ENCODE data around the gene ABCD1. TPM values are rescaled to one million over a fixed set of nuclear protein-coding genes. Genes with fewer than 3 reads are reported as not detected.
"Not testable (repeated sequence)": the region's sequence is repeated elsewhere in the genome, so short reads cannot be mapped to it uniquely, and the experiment has no call there.

ABCD1 gene
- total RNA-seq, 2 donors from 2014 or later, result 5.6 to 6.7 TPM

- peaks cover 7 to 11% of the 10 kb centered on the region in 2 donors for H3K36me3 Mint-ChIP-seq
- no peaks in the 10 kb centered on the region for H3K9me3 Mint-ChIP-seq
- DNase-seq (ENCODE audit: low spot score in 2 of 2) (no peak), ATAC-seq (no peak)
- no peak overlapping the region for H3K27ac Mint-ChIP-seq
Observed at GRCh38 chrX:153725832-153726285, 1.2 kb downstream of the ABCD1 start.

- Mint-ChIP-seq H3K9me3 (peaks cover 0 to 2% of the 10 kb centered on the region in 2 donors), H3K36me3 (peaks cover 9 to 11% of the 10 kb centered on the region in 2 donors), H3K27ac (peak overlapping the region in 1 of 2 donors; percentile 18)
- DNase-seq (ENCODE audit: low spot score in 2 of 2) (peak in 1 of 2 donors; percentile 6), ATAC-seq (no peak)
Observed at GRCh38 chrX:153726286-153727122, 1.8 kb downstream of the ABCD1 start.

GRCh38 chrX:153727123-153727931, 2.7 kb downstream of the ABCD1 start:
- H3K9me3 Mint-ChIP-seq, result peaks cover 0 to 5% of the 10 kb centered on the region in 2 donors
- no peak for DNase-seq (ENCODE audit: low spot score in 2 of 2)
- ATAC-seq, result no peak
- peak overlapping the region in 1 of 2 donors; percentile 18 for H3K27ac Mint-ChIP-seq
- peaks cover 7 to 14% of the 10 kb centered on the region in 2 donors for H3K36me3 Mint-ChIP-seq

GRCh38 chrX:153728095-153728494, 3.4 kb downstream of the ABCD1 start:
- Mint-ChIP-seq H3K36me3 (peaks cover 0 to 14% of the 10 kb centered on the region in 2 donors), H3K27ac (no peak overlapping the region), H3K9me3 (peaks cover 0 to 5% of the 10 kb centered on the region in 2 donors)
- no peak for DNase-seq (ENCODE audit: low spot score in 2 of 2)
- no peak for ATAC-seq

- no peak overlapping the region for H3K27ac Mint-ChIP-seq
- H3K9me3 Mint-ChIP-seq, result peaks cover 0 to 5% of the 10 kb centered on the region in 2 donors
- ATAC-seq (no peak), DNase-seq (ENCODE audit: low spot score in 2 of 2) (no peak)
- H3K36me3 Mint-ChIP-seq, result peaks cover 0 to 10% of the 10 kb centered on the region in 2 donors
Observed at GRCh38 chrX:153728951-153729631, 4.4 kb downstream of the ABCD1 start.

GRCh38 chrX:153730115-153730514, 5.5 kb downstream of the ABCD1 start:
- not testable (repeated sequence) for ATAC-seq; H3K9me3 Mint-ChIP-seq; DNase-seq (ENCODE audit: low spot score in 2 of 2); H3K27ac Mint-ChIP-seq
- peaks cover 0 to 15% of the 10 kb centered on the region in 2 donors for H3K36me3 Mint-ChIP-seq

GRCh38 chrX:153731117-153731844, 6.6 kb downstream of the ABCD1 start:
- H3K9me3 Mint-ChIP-seq, result peaks cover 0 to 10% of the 10 kb centered on the region in 2 donors
- peaks cover 0 to 15% of the 10 kb centered on the region in 2 donors for H3K36me3 Mint-ChIP-seq
- ATAC-seq (peak in 1 of 2 donors; percentile 69), DNase-seq (ENCODE audit: low spot score in 2 of 2) (no peak)
- peak overlapping the region; percentile 38 to 75 for H3K27ac Mint-ChIP-seq

- ATAC-seq, result no peak
- peaks cover 0 to 10% of the 10 kb centered on the region in 2 donors for H3K9me3 Mint-ChIP-seq
- DNase-seq (ENCODE audit: low spot score in 2 of 2), result no peak
- peak overlapping the region; percentile 68 to 75 for H3K27ac Mint-ChIP-seq
- H3K36me3 Mint-ChIP-seq, result peaks cover 0 to 15% of the 10 kb centered on the region in 2 donors
Observed at GRCh38 chrX:153731845-153732215, 7.2 kb downstream of the ABCD1 start.

GRCh38 chrX:153732401-153732800, 7.7 kb downstream of the ABCD1 start:
- peaks cover 0 to 10% of the 10 kb centered on the region in 2 donors for H3K9me3 Mint-ChIP-seq
- peaks cover 0 to 15% of the 10 kb centered on the region in 2 donors for H3K36me3 Mint-ChIP-seq
- H3K27ac Mint-ChIP-seq, result no peak overlapping the region
- no peak for DNase-seq (ENCODE audit: low spot score in 2 of 2)
- no peak for ATAC-seq

GRCh38 chrX:153733651-153734240, 9.1 kb downstream of the ABCD1 start:
- ATAC-seq, result no peak
- DNase-seq (ENCODE audit: low spot score in 2 of 2), result no peak
- Mint-ChIP-seq H3K9me3 (peaks cover 0 to 10% of the 10 kb centered on the region in 2 donors), H3K27ac (no peak overlapping the region), H3K36me3 (peaks cover 0 to 15% of the 10 kb centered on the region in 2 donors)

- H3K27ac Mint-ChIP-seq, result peak overlapping the region in 1 of 2 donors; percentile 84
- ATAC-seq, result peak in 1 of 2 donors; percentile 65
Observed at GRCh38 chrX:153734871-153735270, 10.2 kb downstream of the ABCD1 start.

GRCh38 chrX:153735274-153735673, 10.6 kb downstream of the ABCD1 start:
- Mint-ChIP-seq H3K27ac (peak overlapping the region in 1 of 2 donors; percentile 84), H3K36me3 (peaks cover 0 to 15% of the 10 kb centered on the region in 2 donors), H3K9me3 (peaks cover 0 to 10% of the 10 kb centered on the region in 2 donors)
- ATAC-seq (peak; percentile 62 to 71), DNase-seq (ENCODE audit: low spot score in 2 of 2) (peak in 1 of 2 donors; percentile 10)

More at GRCh38 chrX:153734871-153735270, 10.2 kb downstream of the ABCD1 start:
- DNase-seq (ENCODE audit: low spot score in 2 of 2), result no peak
- H3K36me3 Mint-ChIP-seq, result peaks cover 0 to 15% of the 10 kb centered on the region in 2 donors
- H3K9me3 Mint-ChIP-seq, result peaks cover 0 to 10% of the 10 kb centered on the region in 2 donors

- H3K9me3 Mint-ChIP-seq, result peaks cover 0 to 10% of the 10 kb centered on the region in 2 donors
- H3K27ac Mint-ChIP-seq, result no peak overlapping the region
- ATAC-seq (no peak), DNase-seq (ENCODE audit: low spot score in 2 of 2) (no peak)
- H3K36me3 Mint-ChIP-seq, result peaks cover 0 to 10% of the 10 kb centered on the region in 2 donors
Observed at GRCh38 chrX:153736071-153736820, 11.6 kb downstream of the ABCD1 start.

- DNase-seq (ENCODE audit: low spot score in 2 of 2) (no peak), ATAC-seq (no peak)
- H3K36me3 Mint-ChIP-seq, result peaks cover 0 to 5% of the 10 kb centered on the region in 2 donors
- H3K27ac Mint-ChIP-seq, result no peak overlapping the region
- H3K9me3 Mint-ChIP-seq, result peaks cover 0 to 4% of the 10 kb centered on the region in 2 donors
Observed at GRCh38 chrX:153736871-153737441, 12.3 kb downstream of the ABCD1 start.
